K562 (cell line): ENCODE data around the gene PCSK5. TPM values are rescaled to one million over a fixed set of nuclear protein-coding genes. Genes with fewer than 3 reads are reported as not detected.

Experiments used
- ATAC-seq: fragments of 200-7000 bp; cut with Tn5 transposase; 3 replicates; pipeline ENCODE4 v1.9.1; 2020; ENCODE audit warnings: moderate library complexity
- BruUV-seq: library from RNA; stranded (reverse); fragments of 400-500 nt; replicated peaks from 2 replicates; lab custom pipeline; 2021; lab: Mats Ljungman, UMichigan
- CTCF ChIA-PET: fragments of 300-600 bp; formaldehyde crosslinking; extraction: SDS; loops from one replicate; lab custom pipeline; 2021; ENCODE audit warnings: low intra/inter-chr PET ratio; lab: Yijun Ruan, JAX
- POLR2A ChIA-PET: fragments of 300-600, 350-650 bp; sonication (Branson Sonifier 250); formaldehyde crosslinking; extraction: SDS; loops from one replicate; lab custom pipeline; 2021; ENCODE audit warnings: antibody characterized with exemption, inconsistent platforms; lab: Yijun Ruan, JAX
- DNase-seq, 4 experiments: peaks; one replicate each; pipeline versions ENCODE4 v3.0.0 to v3.0.0-alpha.2; 2011 to 2018; ENCODE audit warnings: low spot score in 3 of 4, mixed read lengths in 3 of 4; ENCODE audit errors: extremely low read depth in 1 of 4
- FAIRE-seq: peaks from 2 replicates; lab custom pipeline; 2011; peaks lifted over from hg19 to GRCh38; lab: Jason Lieb, UNC
- H2AFZ ChIP-seq: 2 replicates; pipeline ENCODE4 v1.6.0; 2011; ENCODE audit warnings: low read depth, low read length, control low read depth, inconsistent platforms
- H3K27ac ChIP-seq: fragments of 200-600 bp; 3 replicates; pipeline ENCODE4 v1.8.0; 2011; ENCODE audit warnings: low read depth, mild to moderate bottlenecking, control low read depth, inconsistent platforms, low read length, moderate library complexity, mixed read lengths; ENCODE audit errors: extremely low read depth
- H3K27me3 ChIP-seq, 2 experiments: fragments of 300-600 bp in 1 of 2; 2 replicates in 1 of 2; 3 replicates in 1 of 2; pipeline versions ENCODE4 v1.6.0 to v1.8.0; 2011; ENCODE audit warnings: inconsistent platforms in 2 of 2, low read length in 2 of 2, mild to moderate bottlenecking in 1 of 2, mixed read lengths in 1 of 2, moderate library complexity in 1 of 2; ENCODE audit not compliant: control insufficient read depth in 2 of 2, insufficient read depth in 2 of 2
- H3K36me3 ChIP-seq: fragments of 300-600 bp; 3 replicates; pipeline ENCODE4 v1.8.0; 2011; ENCODE audit warnings: mild to moderate bottlenecking, low read length, inconsistent platforms; ENCODE audit not compliant: control insufficient read depth, insufficient read depth
- H3K4me1 ChIP-seq, 2 experiments: fragments of 200-600 bp in 1 of 2; replicated peaks in 1 of 2; 2 replicates in 1 of 2; 3 replicates in 1 of 2; pipeline versions ENCODE4 v1.5.1 to v1.8.0; 2011; ENCODE audit warnings: inconsistent platforms in 2 of 2, low read length in 2 of 2, mild to moderate bottlenecking in 1 of 2, mixed read lengths in 1 of 2, moderate library complexity in 1 of 2; ENCODE audit not compliant: control insufficient read depth in 2 of 2, insufficient read depth in 2 of 2
- H3K4me2 ChIP-seq: 2 replicates; pipeline ENCODE4 v1.6.1; 2011; ENCODE audit warnings: low read length, control low read depth, inconsistent platforms, mixed read lengths; ENCODE audit not compliant: insufficient read depth
- H3K4me3 ChIP-seq: fragments of 200-600 bp; sonication (generic), shearing (Covaris generic); 2 replicates; pipeline ENCODE4 v1.5.1; 2016; ENCODE audit warnings: control low read depth, inconsistent platforms
- H3K79me2 ChIP-seq: fragments of 200-600 bp; 3 replicates; pipeline ENCODE4 v1.8.0; 2011; ENCODE audit warnings: low read length, inconsistent platforms; ENCODE audit not compliant: control insufficient read depth, insufficient read depth
- H3K9ac ChIP-seq, 2 experiments: 2 replicates each; pipeline versions ENCODE4 v1.6.0 to v1.6.1; 2011; ENCODE audit warnings: low read depth in 2 of 2, low read length in 2 of 2, control low read depth in 1 of 2, inconsistent platforms in 1 of 2, mild to moderate bottlenecking in 1 of 2, mixed read lengths in 1 of 2; ENCODE audit not compliant: insufficient read depth in 1 of 2
- H3K9me1 ChIP-seq: one replicate; pipeline ENCODE4 v1.6.0; 2011; ENCODE audit warnings: inconsistent platforms, mild to moderate bottlenecking, low read length, moderate library complexity; ENCODE audit not compliant: control insufficient read depth, insufficient read depth
- H3K9me3 ChIP-seq: replicated peaks from 2 replicates; pipeline ENCODE4 v1.5.1; 2011; ENCODE audit warnings: low read depth, low read length, inconsistent platforms; ENCODE audit not compliant: control insufficient read depth, insufficient read depth
- H4K20me1 ChIP-seq: replicated peaks from 2 replicates; pipeline ENCODE4 v1.6.1; 2011; ENCODE audit warnings: low read length, inconsistent platforms, mixed read lengths; ENCODE audit not compliant: control insufficient read depth, insufficient read depth
- BRD9 ChIP-seq: fragments of 450-650 bp; IDR thresholded peaks from 2 replicates; pipeline ENCODE4 v1.6.1; 2018; ENCODE audit warnings: low read depth; ENCODE audit not compliant: partially characterized antibody
- CBFA2T2 ChIP-seq: fragments of 450-650 bp; conservative IDR thresholded peaks from 2 replicates; pipeline ENCODE4 v1.6.1; 2017; ENCODE audit warnings: mild to moderate bottlenecking
- CHD1 ChIP-seq: fragments of 200-600 bp; sonication (generic); IDR thresholded peaks from one replicate; pipeline ENCODE4 v1.6.1; 2012; ENCODE audit warnings: mild to moderate bottlenecking, moderate library complexity, low read length, inconsistent platforms
- CREB5 ChIP-seq: fragments of 250-450 bp; sonication (Bioruptor Pico); IDR thresholded peaks from 2 replicates; pipeline ENCODE4 v1.5.0; 2020; ENCODE audit warnings: mild to moderate bottlenecking
- FOSL1 ChIP-seq: fragments of 200-800 bp; sonication (Bioruptor generic); conservative IDR thresholded peaks from 2 replicates; pipeline ENCODE4 v1.6.1; 2016; ENCODE audit warnings: missing genetic modification characterization, missing compliant biosample characterization
- HDAC3 ChIP-seq: fragments of 450-650 bp; IDR thresholded peaks from 2 replicates; pipeline ENCODE4 v1.6.1; 2018; ENCODE audit warnings: borderline replicate concordance, mild to moderate bottlenecking, moderate library complexity; ENCODE audit not compliant: partially characterized antibody
- HIVEP1 ChIP-seq: fragments of 250-450 bp; sonication (Bioruptor Pico); IDR thresholded peaks from 2 replicates; pipeline ENCODE4 v1.4.0; 2020; ENCODE audit warnings: mild to moderate bottlenecking
- ILF3 ChIP-seq: fragments of 450-650 bp; IDR thresholded peaks from 2 replicates; pipeline ENCODE4 v1.6.1; 2018; ENCODE audit warnings: antibody characterized with exemption, mild to moderate bottlenecking, moderate library complexity, borderline replicate concordance
- ILK ChIP-seq: fragments of 450-650 bp; IDR thresholded peaks from 2 replicates; pipeline ENCODE4 v1.6.1; 2016; ENCODE audit warnings: missing genetic modification characterization, low read depth, mild to moderate bottlenecking, missing compliant biosample characterization, moderate library complexity, borderline replicate concordance
- KDM2B ChIP-seq: fragments of 250-450 bp; sonication (Bioruptor Pico); IDR thresholded peaks from 2 replicates; pipeline ENCODE4 v1.8.0; 2021; ENCODE audit warnings: mild to moderate bottlenecking, moderate library complexity
- MEF2D ChIP-seq: conservative IDR thresholded peaks from 2 replicates; pipeline ENCODE4 v1.6.1; 2016; ENCODE audit warnings: low read depth, missing genetic modification characterization, missing compliant biosample characterization
- MTA2 ChIP-seq: fragments of 450-650 bp; IDR thresholded peaks from 2 replicates; pipeline ENCODE4 v1.6.1; 2016; ENCODE audit warnings: low read depth
- NFYB ChIP-seq: IDR thresholded peaks from 2 replicates; pipeline ENCODE4 v1.6.1; 2011; ENCODE audit warnings: mild to moderate bottlenecking, moderate library complexity; ENCODE audit not compliant: insufficient read length; ENCODE audit errors: extremely low read depth
- NR2C2 ChIP-seq, 2 experiments: fragments of 200-800 bp in 1 of 2; sonication (Bioruptor generic) in 1 of 2; sonication (generic) in 1 of 2; formaldehyde crosslinking in 1 of 2; IDR thresholded peaks; 2 replicates each; pipeline versions ENCODE4 v1.6.1 to v1.8.0; 2016 to 2022; ENCODE audit warnings: mild to moderate bottlenecking in 1 of 2, missing compliant biosample characterization in 1 of 2, missing genetic modification characterization in 1 of 2, missing genetic modification reagents in 1 of 2
- POLR3G ChIP-seq: IDR thresholded peaks from 2 replicates; pipeline ENCODE4 v1.6.1; 2011; ENCODE audit not compliant: insufficient read length, insufficient replicate concordance; ENCODE audit errors: extremely low read depth
- PURB ChIP-seq: sonication (generic); formaldehyde crosslinking; IDR thresholded peaks from 2 replicates; pipeline ENCODE4 v1.9.0; 2021; ENCODE audit warnings: low read depth, mild to moderate bottlenecking, missing genetic modification reagents
- RBM22 ChIP-seq: fragments of 200-400 bp; formaldehyde crosslinking; IDR thresholded peaks from 2 replicates; pipeline ENCODE4 v1.6.1; 2018; ENCODE audit warnings: low read length, low read depth; ENCODE audit not compliant: poor library complexity, severe bottlenecking
- ZNF175 ChIP-seq: fragments of 200-800 bp; sonication (Bioruptor generic); IDR thresholded peaks from 2 replicates; pipeline ENCODE4 v1.6.1; 2016; ENCODE audit warnings: low read depth, mild to moderate bottlenecking, missing genetic modification characterization, missing compliant biosample characterization
- ZNF277 ChIP-seq: fragments of 250-450 bp; sonication (Bioruptor Pico); IDR thresholded peaks from 2 replicates; pipeline ENCODE4 v1.8.0; 2022; ENCODE audit warnings: inconsistent platforms, mild to moderate bottlenecking, moderate library complexity, borderline replicate concordance
- ZNF3 ChIP-seq: fragments of 250-450 bp; sonication (Bioruptor Pico); IDR thresholded peaks from 2 replicates; pipeline ENCODE4 v1.5.0; 2021; ENCODE audit warnings: mild to moderate bottlenecking, moderate library complexity
- ZNF311 ChIP-seq: fragments of 250-450 bp; sonication (Bioruptor Pico); IDR thresholded peaks from 2 replicates; pipeline ENCODE4 v1.4.0; 2020; ENCODE audit warnings: mild to moderate bottlenecking, moderate library complexity
- ZNF354B ChIP-seq: fragments of 250-450 bp; sonication (Bioruptor Pico); IDR thresholded peaks from 2 replicates; pipeline ENCODE4 v1.4.0; 2020
- WGBS: fragments of 100-300 bp; shearing (Covaris generic); methylation state at CpG from one replicate; pipeline ENCODE4 v1.1.6; 2016; ENCODE audit warnings: low coverage, mixed read lengths; ENCODE audit not compliant: insufficient coverage; ENCODE audit errors: missing lambda C conversion rate; 5-methylcytosine and 5-hydroxymethylcytosine counted together
- in situ Hi-C: fragments of 300-500 bp; cut with MboI; formaldehyde crosslinking; loops from 4 replicates; pipeline ENCODE4 v1.15.0; 2018; ENCODE audit warnings: inconsistent platforms, mixed read lengths
- intact Hi-C: fragments of 100-400 bp; cut with micrococcal nuclease; formaldehyde crosslinking; loops from 2 replicates; pipeline ENCODE4 v1.14.2; 2022
- polyA plus RNA-seq, 8 experiments: library from polyadenylated mRNA; depleted of rRNA in 4 of 8; stranded (reverse) in 5 of 8; unstranded in 3 of 8; fragments of >200 nt; fragmentation: Nextera tagmentation in 2 of 8; fragmentation: Illumina TruSeq in 1 of 8; extraction: Ambion mirVana in 2 of 8; extraction: Trizol in 1 of 8; gene quantifications; 2 replicates each; pipeline versions ENCODE4 v1.2.1 to v1.2.3, GENCODE V29; 2011 to 2014; ENCODE audit warnings: inconsistent platforms in 1 of 8, missing spikeins in 1 of 8
- total RNA-seq, 7 experiments: library from RNA; depleted of rRNA in 6 of 7; stranded (reverse); fragments of >200 nt in 6 of 7; fragmentation: Illumina TruSeq in 2 of 7; extraction: Trizol in 2 of 7; gene quantifications; 2 replicates each; pipeline versions ENCODE4 v1.2.1 to v1.2.3, GENCODE V29; 2011 to 2021; ENCODE audit warnings: low replicate concordance in 1 of 7

Gene PCSK5
- total and polyA plus RNA-seq, 9 of the 15 experiments (the other 6 are each of a cell fraction or from before 2014, with no cell fraction given): not detected

GRCh38 chr9:76188286-76188685 is 297.8 kb downstream of the PCSK5 start:
- 3% methylated on average over 11 of the region's 11 CpGs for WGBS
- in situ Hi-C loops: no loop called here
- intact Hi-C loops: no loop called here

GRCh38 chr9:76188905-76189304 is 298.4 kb downstream of the PCSK5 start:
- BruUV-seq: no TSS peak
- ChIA-PET CTCF (no interaction called here), POLR2A (interaction anchor here (1.3 kb wide), 1 partner anchor 10 kb away, joined by 4 read pairs; no protein-coding TSS in a partner anchor)
- no peaks in the 10 kb centered on the region for H3K79me2 ChIP-seq
- ATAC-seq (no peak), DNase-seq (no peak), FAIRE-seq (no peak)
- H3K4me3 ChIP-seq: no peak overlapping the region
- H2AFZ ChIP-seq: no peak overlapping the region
- no peaks in the 10 kb centered on the region for H3K36me3 ChIP-seq
- no peaks in the 10 kb centered on the region for H3K9me3 ChIP-seq
- H3K4me1 ChIP-seq: no peaks in the 10 kb centered on the region
- 2% methylated on average over 3 of the region's 3 CpGs for WGBS
- in situ Hi-C loops (no loop called here), intact Hi-C loops (no loop called here)
- no peak overlapping the region for H3K27ac ChIP-seq
- H3K4me2 ChIP-seq: no peak overlapping the region
- no peaks in the 10 kb centered on the region for H3K27me3 ChIP-seq
- no peaks in the 10 kb centered on the region for H3K9me1 ChIP-seq
- no peaks in the 10 kb centered on the region for H4K20me1 ChIP-seq
- no peak overlapping the region for H3K9ac ChIP-seq
- TF ChIP-seq ZNF277 (CRISPR knock-in tag) (no peak), ZNF311 (CRISPR knock-in tag) (no peak), ZNF3 (no peak), MEF2D (tag) (no peak), BRD9 (no peak), RBM22 (no peak), NR2C2 (CRISPR knock-in tag; IDR thresholded peaks at IDR 0.05) (no peak), NR2C2 (tag; IDR thresholded peaks at IDR 0.05) (no peak), ZNF354B (CRISPR knock-in tag) (no peak), ZNF175 (CRISPR knock-in tag) (no peak), CREB5 (CRISPR knock-in tag) (no peak)

More at GRCh38 chr9:76188286-76188685, 297.8 kb downstream of the PCSK5 start:
- no peaks in the 10 kb centered on the region for H3K36me3 ChIP-seq
- ChIA-PET POLR2A (interaction anchor here (1.3 kb wide), 1 partner anchor 9 kb away, joined by 4 read pairs; no protein-coding TSS in a partner anchor), CTCF (interaction anchor here (0.7 kb wide), 1 partner anchor 396 kb away, joined by 3 read pairs; no protein-coding TSS in a partner anchor)
- no peak for ATAC-seq
- no peaks in the 10 kb centered on the region for H3K4me1 ChIP-seq
- no peak overlapping the region for H3K4me2 ChIP-seq
- no peaks in the 10 kb centered on the region for H3K9me1 ChIP-seq
- BruUV-seq: no TSS peak
- no peak overlapping the region for H3K9ac ChIP-seq
- TF ChIP-seq CHD1: no peak
- no peak for TF ChIP-seq ILK (tag)
- no peak for TF ChIP-seq KDM2B (CRISPR knock-in tag)
- no peak for TF ChIP-seq CBFA2T2
- no peak for TF ChIP-seq HDAC3
- TF ChIP-seq NFYB: no peak
- TF ChIP-seq ILF3: no peak
- no peak for TF ChIP-seq HIVEP1 (CRISPR knock-in tag)
- TF ChIP-seq POLR3G: no peak
- no peak for TF ChIP-seq FOSL1
- TF ChIP-seq MTA2: no peak
- TF ChIP-seq PURB: no peak
- H3K9me3 ChIP-seq: no peaks in the 10 kb centered on the region
- no peak overlapping the region for H3K4me3 ChIP-seq
- H3K27ac ChIP-seq: no peak overlapping the region
- no peak for FAIRE-seq
- DNase-seq: no peak
- H3K79me2 ChIP-seq: no peaks in the 10 kb centered on the region
- H4K20me1 ChIP-seq: no peaks in the 10 kb centered on the region
- no peaks in the 10 kb centered on the region for H3K27me3 ChIP-seq
- no peak overlapping the region for H2AFZ ChIP-seq
